Liver (tissue), 3 donors: ENCODE data around the gene C12orf76.

Source experiments
- GABPA ChIP-seq, 2 donors: IDR thresholded peaks in 1 of 2; conservative IDR thresholded peaks in 1 of 2; 2 replicates each; pipeline ENCODE4 v1.6.1; 2016; ENCODE audit warnings: antibody characterized with exemption in 2 of 2, mild to moderate bottlenecking in 1 of 2, moderate library complexity in 1 of 2
- JUND ChIP-seq, 2 donors: IDR thresholded peaks; 2 replicates each; pipeline ENCODE4 v1.6.1; 2016; ENCODE audit warnings: antibody characterized with exemption in 2 of 2
- MAX ChIP-seq: IDR thresholded peaks from 2 replicates; pipeline ENCODE4 v1.6.1; 2016; ENCODE audit warnings: antibody characterized with exemption
- NR2F2 ChIP-seq: IDR thresholded peaks from 2 replicates; pipeline ENCODE4 v1.6.1; 2016; ENCODE audit warnings: antibody characterized with exemption
- RAD21 ChIP-seq, 2 donors: IDR thresholded peaks; 2 replicates each; pipeline ENCODE4 v1.6.1; 2016; ENCODE audit warnings: antibody characterized with exemption in 2 of 2, mild to moderate bottlenecking in 2 of 2
- RXRA ChIP-seq, 2 donors: IDR thresholded peaks; 2 replicates each; pipeline ENCODE4 v1.6.1; 2017 to 2018; ENCODE audit warnings: antibody characterized with exemption in 2 of 2, mild to moderate bottlenecking in 1 of 2
- SP1 ChIP-seq: IDR thresholded peaks from 2 replicates; pipeline ENCODE4 v1.6.1; 2018; ENCODE audit warnings: antibody characterized with exemption, mild to moderate bottlenecking
- YY1 ChIP-seq: IDR thresholded peaks from 2 replicates; pipeline ENCODE4 v1.6.1; 2016; ENCODE audit warnings: antibody characterized with exemption, mild to moderate bottlenecking
- TF ChIP-seq, protein P1 (sequence below): fragments of 150-350 bp; IDR thresholded peaks from 2 replicates; pipeline ENCODE4 v1.5.1; 2017; ENCODE audit warnings: improper control_type of control experiment, low read depth, low read length; ENCODE audit not compliant: missing input control
- TF ChIP-seq, protein P2 (sequence below): IDR thresholded peaks from 2 replicates; pipeline ENCODE4 v1.6.1; 2016; ENCODE audit warnings: antibody characterized with exemption
- TF ChIP-seq, protein P3 (sequence below): IDR thresholded peaks from 2 replicates; pipeline ENCODE4 v1.6.1; 2016; ENCODE audit warnings: antibody characterized with exemption, mild to moderate bottlenecking
- TF ChIP-seq, protein P4 (sequence below): IDR thresholded peaks from 2 replicates; pipeline ENCODE4 v1.6.1; 2016; ENCODE audit warnings: antibody characterized with exemption
- donor health status: healthy.
- donor health status: healthy.

GRCh38 chr12:110071967-110072366 lies 23.6 kb upstream of the C12orf76 start:
- TF ChIP-seq, protein P1, sequence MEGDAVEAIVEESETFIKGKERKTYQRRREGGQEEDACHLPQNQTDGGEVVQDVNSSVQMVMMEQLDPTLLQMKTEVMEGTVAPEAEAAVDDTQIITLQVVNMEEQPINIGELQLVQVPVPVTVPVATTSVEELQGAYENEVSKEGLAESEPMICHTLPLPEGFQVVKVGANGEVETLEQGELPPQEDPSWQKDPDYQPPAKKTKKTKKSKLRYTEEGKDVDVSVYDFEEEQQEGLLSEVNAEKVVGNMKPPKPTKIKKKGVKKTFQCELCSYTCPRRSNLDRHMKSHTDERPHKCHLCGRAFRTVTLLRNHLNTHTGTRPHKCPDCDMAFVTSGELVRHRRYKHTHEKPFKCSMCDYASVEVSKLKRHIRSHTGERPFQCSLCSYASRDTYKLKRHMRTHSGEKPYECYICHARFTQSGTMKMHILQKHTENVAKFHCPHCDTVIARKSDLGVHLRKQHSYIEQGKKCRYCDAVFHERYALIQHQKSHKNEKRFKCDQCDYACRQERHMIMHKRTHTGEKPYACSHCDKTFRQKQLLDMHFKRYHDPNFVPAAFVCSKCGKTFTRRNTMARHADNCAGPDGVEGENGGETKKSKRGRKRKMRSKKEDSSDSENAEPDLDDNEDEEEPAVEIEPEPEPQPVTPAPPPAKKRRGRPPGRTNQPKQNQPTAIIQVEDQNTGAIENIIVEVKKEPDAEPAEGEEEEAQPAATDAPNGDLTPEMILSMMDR, result no peak
- TF ChIP-seq YY1, result no peak
- TF ChIP-seq GABPA (IDR thresholded peaks at IDR 0.05 in 1 of 2, conservative IDR thresholded peaks at IDR 0.05 in 1 of 2), result no peak
- TF ChIP-seq, protein P2, sequence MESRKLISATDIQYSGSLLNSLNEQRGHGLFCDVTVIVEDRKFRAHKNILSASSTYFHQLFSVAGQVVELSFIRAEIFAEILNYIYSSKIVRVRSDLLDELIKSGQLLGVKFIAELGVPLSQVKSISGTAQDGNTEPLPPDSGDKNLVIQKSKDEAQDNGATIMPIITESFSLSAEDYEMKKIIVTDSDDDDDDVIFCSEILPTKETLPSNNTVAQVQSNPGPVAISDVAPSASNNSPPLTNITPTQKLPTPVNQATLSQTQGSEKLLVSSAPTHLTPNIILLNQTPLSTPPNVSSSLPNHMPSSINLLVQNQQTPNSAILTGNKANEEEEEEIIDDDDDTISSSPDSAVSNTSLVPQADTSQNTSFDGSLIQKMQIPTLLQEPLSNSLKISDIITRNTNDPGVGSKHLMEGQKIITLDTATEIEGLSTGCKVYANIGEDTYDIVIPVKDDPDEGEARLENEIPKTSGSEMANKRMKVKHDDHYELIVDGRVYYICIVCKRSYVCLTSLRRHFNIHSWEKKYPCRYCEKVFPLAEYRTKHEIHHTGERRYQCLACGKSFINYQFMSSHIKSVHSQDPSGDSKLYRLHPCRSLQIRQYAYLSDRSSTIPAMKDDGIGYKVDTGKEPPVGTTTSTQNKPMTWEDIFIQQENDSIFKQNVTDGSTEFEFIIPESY, result no peak
- TF ChIP-seq NR2F2, result no peak
- TF ChIP-seq, protein P3, sequence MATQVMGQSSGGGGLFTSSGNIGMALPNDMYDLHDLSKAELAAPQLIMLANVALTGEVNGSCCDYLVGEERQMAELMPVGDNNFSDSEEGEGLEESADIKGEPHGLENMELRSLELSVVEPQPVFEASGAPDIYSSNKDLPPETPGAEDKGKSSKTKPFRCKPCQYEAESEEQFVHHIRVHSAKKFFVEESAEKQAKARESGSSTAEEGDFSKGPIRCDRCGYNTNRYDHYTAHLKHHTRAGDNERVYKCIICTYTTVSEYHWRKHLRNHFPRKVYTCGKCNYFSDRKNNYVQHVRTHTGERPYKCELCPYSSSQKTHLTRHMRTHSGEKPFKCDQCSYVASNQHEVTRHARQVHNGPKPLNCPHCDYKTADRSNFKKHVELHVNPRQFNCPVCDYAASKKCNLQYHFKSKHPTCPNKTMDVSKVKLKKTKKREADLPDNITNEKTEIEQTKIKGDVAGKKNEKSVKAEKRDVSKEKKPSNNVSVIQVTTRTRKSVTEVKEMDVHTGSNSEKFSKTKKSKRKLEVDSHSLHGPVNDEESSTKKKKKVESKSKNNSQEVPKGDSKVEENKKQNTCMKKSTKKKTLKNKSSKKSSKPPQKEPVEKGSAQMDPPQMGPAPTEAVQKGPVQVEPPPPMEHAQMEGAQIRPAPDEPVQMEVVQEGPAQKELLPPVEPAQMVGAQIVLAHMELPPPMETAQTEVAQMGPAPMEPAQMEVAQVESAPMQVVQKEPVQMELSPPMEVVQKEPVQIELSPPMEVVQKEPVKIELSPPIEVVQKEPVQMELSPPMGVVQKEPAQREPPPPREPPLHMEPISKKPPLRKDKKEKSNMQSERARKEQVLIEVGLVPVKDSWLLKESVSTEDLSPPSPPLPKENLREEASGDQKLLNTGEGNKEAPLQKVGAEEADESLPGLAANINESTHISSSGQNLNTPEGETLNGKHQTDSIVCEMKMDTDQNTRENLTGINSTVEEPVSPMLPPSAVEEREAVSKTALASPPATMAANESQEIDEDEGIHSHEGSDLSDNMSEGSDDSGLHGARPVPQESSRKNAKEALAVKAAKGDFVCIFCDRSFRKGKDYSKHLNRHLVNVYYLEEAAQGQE, result no peak
- no peak for TF ChIP-seq RAD21 (IDR thresholded peaks at IDR 0.05)
- no peak for TF ChIP-seq MAX
- no peak for TF ChIP-seq RXRA (IDR thresholded peaks at IDR 0.05)
- TF ChIP-seq, protein P4, sequence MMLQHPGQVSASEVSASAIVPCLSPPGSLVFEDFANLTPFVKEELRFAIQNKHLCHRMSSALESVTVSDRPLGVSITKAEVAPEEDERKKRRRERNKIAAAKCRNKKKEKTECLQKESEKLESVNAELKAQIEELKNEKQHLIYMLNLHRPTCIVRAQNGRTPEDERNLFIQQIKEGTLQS, result no peak
- no peak for TF ChIP-seq JUND (IDR thresholded peaks at IDR 0.05)
- TF ChIP-seq SP1, result no peak
